Spleen (tissue), 7 donors: ENCODE measurements around the gene TIA1.

Experiments
- CTCF ChIP-seq, 11 experiments: fragments of 200-600 bp in 7 of 11; fragments of 450-650 bp in 4 of 11; sonication (generic) in 4 of 11; IDR thresholded peaks in 8 of 11; conservative IDR thresholded peaks in 3 of 11; 1 replicate in 7 of 11; 2 replicates in 4 of 11; pipeline versions ENCODE4 v1.4.0 to v1.8.0; 2016 to 2021; ENCODE audit warnings: antibody characterized with exemption in 11 of 11, inconsistent platforms in 4 of 11, mild to moderate bottlenecking in 1 of 11
- POLR2A ChIP-seq, 3 donors: fragments of 450-650 bp; IDR thresholded peaks; one replicate each; pipeline ENCODE4 v1.5.1; 2017; ENCODE audit warnings: antibody characterized with exemption in 3 of 3, mild to moderate bottlenecking in 1 of 3
- donor health status: DM: no; HTN: no; CAD: no; lungs with moderate emphysema.
- donor health status: DM: no; HTN: no; CAD: no.
- donor health status: DM: no; HTN: no; CAD: no.

GRCh38 chr2:70160545-70160944 is 87.9 kb downstream of the TIA1 start:
- no peak for TF ChIP-seq CTCF (IDR thresholded peaks at IDR 0.05 in 8 of 11, conservative IDR thresholded peaks at IDR 0.05 in 3 of 11)
- TF ChIP-seq POLR2A (IDR thresholded peaks at IDR 0.05): no peak
